ENCODE results near the gene NDUFV1.
"Not testable (repeated sequence)": the region's sequence is repeated elsewhere in the genome, so short reads cannot be mapped to it uniquely, and the experiment has no call there.

NDUFV1 gene

DNA sequence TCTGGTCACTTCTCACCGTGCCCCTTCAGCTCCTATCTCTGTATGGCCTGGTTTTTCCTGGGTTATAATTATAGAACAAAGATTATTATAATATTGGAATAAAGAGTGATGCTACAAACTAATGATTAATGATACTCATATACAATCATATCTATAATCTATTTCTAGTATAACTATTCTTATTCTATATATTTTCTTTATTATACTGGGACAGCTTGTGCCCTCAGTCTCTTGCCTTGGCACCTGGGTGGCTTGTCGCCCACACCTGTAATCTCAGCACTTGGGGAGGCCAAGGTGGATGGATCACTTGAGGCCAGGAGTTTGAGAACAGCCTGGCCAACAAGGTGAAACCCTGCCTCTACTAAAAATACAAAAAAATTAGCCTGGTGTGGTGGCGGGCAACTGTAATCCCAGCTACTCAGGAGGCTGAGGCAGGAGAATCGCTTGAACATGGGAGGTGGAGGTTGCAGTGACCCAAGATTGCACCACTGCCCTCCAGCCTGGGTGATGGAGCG is 53.0 kb downstream of the NDUFV1 start:
- H3K9me3 ChIP-seq (ENCODE audit: control insufficient read depth, low read length): not testable (repeated sequence)

DNA sequence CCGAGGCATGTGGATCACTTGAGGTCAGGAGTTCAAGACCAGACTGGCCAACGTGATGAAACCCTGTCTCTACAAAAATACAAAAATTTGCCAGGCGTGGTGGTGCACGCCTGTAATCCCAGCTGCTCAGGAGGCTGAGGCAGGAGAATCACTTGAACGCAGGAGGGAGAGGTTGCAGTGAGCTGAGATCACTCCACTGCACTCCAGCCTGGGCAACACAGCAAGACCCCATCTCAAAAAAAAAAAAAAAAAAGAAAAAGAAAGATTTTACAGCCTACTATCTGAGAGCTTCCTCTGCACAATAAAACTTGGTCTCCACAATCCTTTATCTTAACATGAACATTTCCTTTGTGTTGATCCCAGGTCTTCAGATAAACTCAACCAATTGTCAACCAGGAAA is 54.0 kb downstream of the NDUFV1 start:
- not testable (repeated sequence) for H3K4me1 ChIP-seq (ENCODE audit: control insufficient read depth, insufficient read depth, low read length); H3K9ac ChIP-seq (ENCODE audit: low read length); DNase-seq (ENCODE audit: low read depth); H3K9me3 ChIP-seq (ENCODE audit: control insufficient read depth, low read length); H3K36me3 ChIP-seq (ENCODE audit: control insufficient read depth, insufficient read depth, low read length, severe bottlenecking); H3K4me3 ChIP-seq (ENCODE audit: low read length)
- peaks cover 38% of the 10 kb centered on the region for H3K27me3 ChIP-seq (replicated peaks; ENCODE audit: control insufficient read depth, insufficient read depth, low read length)

More for the DNA sequence above, 53.0 kb downstream of the NDUFV1 start:
- not testable (repeated sequence) for H3K36me3 ChIP-seq (ENCODE audit: control insufficient read depth, insufficient read depth, low read length, severe bottlenecking); DNase-seq (ENCODE audit: low read depth); H3K4me3 ChIP-seq (ENCODE audit: low read length); H3K4me1 ChIP-seq (ENCODE audit: control insufficient read depth, insufficient read depth, low read length); H3K9ac ChIP-seq (ENCODE audit: low read length)
- H3K27me3 ChIP-seq (replicated peaks; ENCODE audit: control insufficient read depth, insufficient read depth, low read length): peaks cover 35% of the 10 kb centered on the region

Data from adipocyte (in vitro differentiated cells).